T-helper 9 cell (primary cell): ENCODE data around the gene EPS15.
"Not testable (repeated sequence)": the region's sequence is repeated elsewhere in the genome, so short reads cannot be mapped to it uniquely, and the experiment has no call there.

Experiments
- DNase-seq: peaks from one replicate; pipeline ENCODE4 v3.0.0-alpha.2; 2020

EPS15 gene

DNA sequence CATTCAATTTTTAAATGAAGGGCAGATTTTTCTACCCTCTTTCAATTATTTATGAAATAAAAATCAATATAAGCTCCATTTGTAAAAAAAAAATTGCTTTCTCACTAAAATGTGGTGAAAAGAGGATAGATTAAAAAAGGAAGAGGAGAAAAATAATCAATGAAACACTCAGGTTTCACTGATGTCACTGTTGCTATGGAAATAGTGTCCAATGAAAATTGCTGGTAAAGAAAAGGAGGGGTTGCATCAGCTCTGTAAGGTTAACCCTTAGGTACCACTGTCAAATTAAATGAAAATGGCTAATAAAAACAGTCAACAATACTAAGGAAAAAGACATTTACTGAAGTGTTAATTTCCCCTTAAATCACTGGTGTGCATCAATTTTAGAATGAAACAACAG lies 97.1 kb downstream of the EPS15 start:
- no peak for DNase-seq

GRCh38 chr1:51420867-51421627 lies 98.0 kb downstream of the EPS15 start:
- no peak for DNase-seq

DNA sequence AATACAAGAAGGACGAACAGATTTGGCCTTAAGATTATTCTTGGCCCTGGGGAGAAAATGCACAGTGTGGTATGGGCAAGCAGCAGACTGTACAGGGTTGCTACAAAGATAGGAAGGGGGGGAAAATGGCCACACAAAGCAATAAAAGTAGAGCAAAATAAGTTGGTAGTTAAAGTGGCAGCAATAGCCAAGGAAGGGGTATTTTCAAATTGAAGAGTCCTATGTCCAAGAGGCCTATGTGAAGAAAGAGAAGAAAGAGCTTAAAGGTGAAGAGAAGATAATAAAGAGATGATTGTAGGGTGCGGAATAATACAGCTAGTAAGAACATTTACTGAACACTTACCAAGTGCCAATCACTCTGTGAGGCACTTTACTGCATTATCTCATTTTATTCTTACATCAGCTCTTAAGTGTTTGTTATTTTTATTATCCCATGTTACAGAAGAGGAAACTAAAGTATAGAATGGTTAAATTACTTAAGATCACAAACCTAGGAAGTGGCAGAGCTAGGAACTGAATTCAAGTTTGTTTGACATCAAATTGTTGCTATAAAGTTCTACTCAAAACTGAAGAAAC lies 100.6 kb downstream of the EPS15 start:
- DNase-seq, result no peak

DNA sequence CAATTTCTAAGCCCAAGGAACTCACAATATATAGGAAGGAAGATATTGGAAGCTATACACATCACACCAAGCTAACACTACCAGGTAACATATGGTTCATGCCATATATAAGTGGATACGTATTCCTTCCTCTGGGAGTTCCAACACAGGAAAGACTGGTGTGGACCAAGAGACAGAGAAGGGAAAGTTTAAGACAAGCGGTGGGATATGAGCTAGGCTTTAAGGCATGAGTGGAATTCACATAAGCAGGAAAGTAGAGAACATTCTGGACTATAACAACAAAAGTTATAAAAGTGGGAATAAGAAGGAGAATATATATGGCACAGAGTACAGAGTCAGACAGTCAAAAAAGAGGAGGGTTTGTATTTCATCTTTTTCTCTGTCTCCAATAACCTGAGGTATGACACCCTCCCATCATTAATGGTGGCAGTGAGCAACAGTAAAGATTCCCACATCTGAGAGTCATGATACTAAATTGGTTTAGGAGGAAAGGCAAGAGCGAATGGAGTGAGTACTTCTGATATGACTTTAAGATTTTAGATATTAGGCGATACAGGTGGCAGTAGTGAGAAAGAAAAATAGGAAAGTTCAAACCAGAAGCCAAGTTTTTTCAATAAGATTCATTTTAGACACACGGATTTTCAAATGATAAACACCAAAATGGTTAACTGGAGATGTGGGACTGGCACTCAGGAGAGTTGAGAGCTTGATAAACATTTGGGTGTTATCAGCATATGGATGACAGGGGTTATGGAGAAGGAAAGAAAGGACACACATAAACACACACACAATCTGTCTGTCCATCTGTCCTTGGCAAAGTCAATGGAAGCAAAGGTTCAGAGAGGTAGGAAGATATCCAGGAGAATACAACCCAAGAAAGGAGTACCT lies 101.3 kb downstream of the EPS15 start:
- no peak for DNase-seq

GRCh38 chr1:51416910-51417309 lies 102.2 kb downstream of the EPS15 start:
- DNase-seq, result no peak

DNA sequence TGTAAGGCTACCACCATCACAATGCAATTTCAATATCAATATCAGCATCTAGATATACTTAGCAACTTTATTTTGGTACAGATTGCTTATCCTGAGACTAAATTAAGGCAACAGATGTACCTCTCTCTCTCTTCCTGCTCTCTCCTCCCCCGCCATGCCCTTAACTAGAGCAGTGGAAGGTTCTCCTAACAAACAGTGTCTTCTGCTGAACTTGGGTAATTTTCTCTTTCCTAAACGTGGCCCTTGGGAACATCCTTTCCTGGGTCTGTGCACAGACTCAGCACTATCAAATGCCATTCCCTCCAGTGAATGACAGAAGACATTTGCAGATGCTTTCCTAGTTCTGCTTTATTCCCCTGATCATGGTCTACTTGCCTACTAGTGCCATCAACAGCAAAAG lies 103.1 kb downstream of the EPS15 start:
- DNase-seq, result no peak

DNA sequence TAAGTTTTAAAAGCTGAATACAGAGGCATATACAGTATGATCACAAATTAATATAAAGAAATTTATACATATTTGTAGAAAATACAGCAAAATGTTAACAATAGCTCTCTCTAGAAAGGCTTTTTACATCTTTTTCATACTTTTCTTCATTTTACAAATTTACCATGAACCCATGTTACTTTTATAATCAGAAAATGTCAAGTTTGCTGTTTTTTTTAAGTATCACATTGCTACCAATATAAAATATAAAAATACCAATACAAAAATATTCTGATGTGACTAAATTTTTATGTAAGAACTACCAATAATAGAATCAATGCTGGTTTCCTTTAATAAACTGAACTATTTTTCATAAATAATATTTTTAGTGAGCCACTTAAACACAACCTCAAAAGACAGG lies 104.3 kb downstream of the EPS15 start:
- DNase-seq, result no peak

DNA sequence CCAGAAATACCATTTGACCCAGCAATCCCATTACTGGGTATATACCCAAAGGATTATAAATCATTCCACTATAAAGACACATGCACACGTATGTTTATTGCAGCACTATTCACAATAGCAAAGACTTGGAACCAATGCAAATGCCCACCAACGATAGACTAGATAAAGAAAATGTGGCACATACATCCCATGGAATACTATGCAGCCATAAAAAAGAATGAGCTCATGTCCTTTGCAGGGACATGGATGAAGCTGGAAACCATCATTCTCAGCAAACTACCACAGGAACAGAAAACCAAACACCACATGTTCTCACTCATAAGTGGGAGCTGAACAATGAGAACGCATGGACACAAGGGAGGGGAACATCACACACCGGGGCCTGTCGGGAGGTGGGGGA lies 107.2 kb downstream of the EPS15 start:
- DNase-seq, result not testable (repeated sequence)

GRCh38 chr1:51410568-51411460 lies 108.3 kb downstream of the EPS15 start:
- no peak for DNase-seq

GRCh38 chr1:51409755-51410541 lies 109.1 kb downstream of the EPS15 start:
- DNase-seq, result not testable (repeated sequence)

GRCh38 chr1:51392241-51392640 lies 126.8 kb downstream of the EPS15 start:
- DNase-seq, result no peak

GRCh38 chr1:51390641-51391040 lies 128.4 kb downstream of the EPS15 start:
- DNase-seq, result not testable (repeated sequence)

- not testable (repeated sequence) for DNase-seq
Observed at GRCh38 chr1:51387288-51387687, 131.8 kb downstream of the EPS15 start.

DNA sequence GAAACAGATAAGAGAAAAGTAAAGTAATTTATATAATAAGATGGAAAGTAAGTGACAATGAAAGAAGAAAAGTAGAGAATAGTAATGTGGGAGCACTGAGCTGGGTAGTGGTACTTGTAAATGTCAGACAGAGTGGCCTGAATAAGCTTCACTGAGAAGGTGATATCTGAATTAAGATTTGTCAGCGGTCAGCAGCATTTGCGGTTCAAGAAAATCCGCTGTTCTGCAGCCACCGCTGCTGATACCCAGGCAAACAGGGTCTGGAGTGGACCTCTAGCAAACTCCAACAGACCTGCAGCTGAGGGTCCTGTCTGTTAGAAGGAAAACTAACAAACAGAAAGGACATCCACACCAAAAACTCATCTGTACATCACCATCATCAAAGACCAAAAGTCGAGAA lies 132.8 kb downstream of the EPS15 start:
- not testable (repeated sequence) for DNase-seq

GRCh38 chr1:51385776-51386175 lies 133.3 kb downstream of the EPS15 start:
- no peak for DNase-seq

GRCh38 chr1:51381964-51382363 lies 137.1 kb downstream of the EPS15 start:
- DNase-seq, result no peak

DNA sequence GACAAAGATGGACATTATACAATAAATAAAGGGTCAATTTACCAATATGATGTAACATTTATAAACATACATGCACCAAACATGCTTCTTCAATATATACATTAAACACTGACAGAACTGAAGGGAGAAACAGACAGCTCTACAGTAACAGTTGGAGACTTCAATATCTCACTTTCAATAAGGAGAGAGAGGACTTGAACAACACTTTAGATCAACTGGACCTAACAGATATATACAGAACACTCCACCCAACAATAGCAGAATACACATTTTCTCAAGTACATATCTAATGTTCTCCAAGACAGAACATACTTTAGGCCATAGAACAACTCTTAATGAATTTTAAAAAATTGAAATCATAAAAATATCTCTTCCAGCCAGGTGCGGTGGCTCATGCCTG lies 138.1 kb downstream of the EPS15 start:
- no peak for DNase-seq

DNA sequence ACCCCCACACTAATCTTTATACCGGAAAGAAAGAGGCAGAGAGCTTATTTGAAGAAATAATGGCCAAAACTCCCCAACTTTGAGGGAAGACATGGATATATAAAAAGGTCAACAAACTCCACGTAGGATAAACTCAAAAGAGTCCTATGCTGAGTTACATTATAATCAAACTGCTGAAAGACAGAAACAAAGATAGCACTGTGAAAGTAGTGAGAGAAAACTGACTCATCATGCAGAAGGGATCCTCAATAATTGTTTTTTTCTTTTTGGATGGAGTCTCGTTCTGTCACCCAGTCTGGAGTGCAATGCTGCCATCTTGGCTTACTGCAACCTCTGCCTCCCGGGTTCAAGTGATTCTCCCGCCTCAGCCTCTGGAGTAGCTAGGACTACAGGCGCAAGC lies 140.2 kb downstream of the EPS15 start:
- DNase-seq, result no peak

GRCh38 chr1:51373898-51374297 lies 145.2 kb downstream of the EPS15 start:
- no peak for DNase-seq

GRCh38 chr1:51372561-51372960 lies 146.5 kb downstream of the EPS15 start:
- no peak for DNase-seq

DNA sequence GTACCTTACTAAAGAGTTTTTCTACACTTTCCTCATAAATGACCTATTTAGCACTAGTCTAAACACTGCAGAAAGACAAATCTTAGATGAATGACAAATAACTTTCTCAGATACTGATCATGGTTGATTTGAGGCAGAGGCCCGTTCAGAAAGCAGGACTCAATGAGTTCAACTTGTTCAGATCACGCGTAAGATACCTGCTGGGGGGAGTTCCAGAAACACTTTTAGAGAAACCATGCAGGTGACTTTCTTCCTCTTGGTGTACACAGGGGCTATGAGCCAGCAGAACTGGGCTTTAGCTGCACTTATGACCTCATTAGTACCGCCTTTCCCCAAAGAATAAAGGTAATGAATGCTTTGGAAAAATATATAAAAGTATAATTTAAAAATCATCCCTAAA lies 149.9 kb downstream of the EPS15 start:
- no peak for DNase-seq

DNA sequence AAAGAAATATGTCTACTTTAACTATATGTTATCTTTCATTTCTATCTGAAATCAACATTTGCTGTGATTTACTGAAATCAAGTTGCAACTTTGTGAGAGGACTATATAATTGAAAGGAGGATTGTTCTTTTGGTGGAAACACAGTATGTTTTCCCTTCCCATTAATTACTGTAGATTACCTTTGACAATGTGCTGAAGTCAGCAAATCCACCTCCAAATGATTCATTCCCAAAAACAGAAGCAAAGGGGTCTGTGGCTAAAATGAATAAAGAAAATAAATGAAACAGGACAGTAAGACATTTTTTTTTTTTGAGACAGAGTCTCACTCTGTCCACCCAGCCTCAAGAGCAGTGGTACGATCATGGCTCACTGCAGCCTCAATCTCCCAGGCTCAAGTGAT lies 153.3 kb downstream of the EPS15 start:
- DNase-seq, result no peak
